Endodermal cell (in vitro differentiated cells): ENCODE results near the gene NFE2. TPM values are rescaled to one million over a fixed set of nuclear protein-coding genes. Genes with fewer than 3 reads are reported as not detected.

ENCODE experiments used
- DNase-seq: peaks from one replicate; pipeline ENCODE4 v3.0.0-alpha.2; 2017
- H3K27ac ChIP-seq: 2 replicates; pipeline ENCODE4 v1.5.1; 2013; ENCODE audit warnings: mild to moderate bottlenecking, low read depth, low read length, moderate library complexity
- H3K27me3 ChIP-seq: 2 replicates; pipeline ENCODE4 v1.6.1; 2013; ENCODE audit warnings: mild to moderate bottlenecking, low read length, moderate library complexity; ENCODE audit not compliant: insufficient read depth, control insufficient read depth, poor library complexity, severe bottlenecking
- H3K36me3 ChIP-seq: 2 replicates; pipeline ENCODE4 v1.7.0; 2013; ENCODE audit warnings: mild to moderate bottlenecking, low read length, moderate library complexity; ENCODE audit not compliant: control insufficient read depth, insufficient read depth
- H3K4me1 ChIP-seq: one replicate; pipeline ENCODE4 v1.7.0; 2013; ENCODE audit warnings: low read length; ENCODE audit not compliant: control insufficient read depth, insufficient read depth
- H3K4me3 ChIP-seq: 2 replicates; pipeline ENCODE4 v1.5.1; 2013; ENCODE audit warnings: mild to moderate bottlenecking, low read length, moderate library complexity
- H3K9ac ChIP-seq: 2 replicates; pipeline ENCODE4 v1.6.1; 2013; ENCODE audit warnings: mild to moderate bottlenecking, low read length, moderate library complexity; ENCODE audit not compliant: poor library complexity, severe bottlenecking; ENCODE audit errors: extremely low read depth
- H3K9me3 ChIP-seq: 2 replicates; pipeline ENCODE4 v1.6.1; 2013; ENCODE audit warnings: mild to moderate bottlenecking, low read length, moderate library complexity; ENCODE audit not compliant: control insufficient read depth
- H3K27ac Mint-ChIP-seq: 2 replicates; pipeline ENCODE4 v1.8.0; 2020; ENCODE audit warnings: mixed read lengths
- H3K27me3 Mint-ChIP-seq: 2 replicates; pipeline ENCODE4 v1.8.0; 2021; ENCODE audit warnings: mild to moderate bottlenecking, mixed read lengths; ENCODE audit not compliant: insufficient read depth
- H3K36me3 Mint-ChIP-seq: 2 replicates; pipeline ENCODE4 v1.8.0; 2020; ENCODE audit warnings: low read depth, mixed read lengths
- H3K4me1 Mint-ChIP-seq: 2 replicates; pipeline ENCODE4 v1.8.0; 2020; ENCODE audit warnings: mixed read lengths
- H3K4me3 Mint-ChIP-seq: 2 replicates; pipeline ENCODE4 v1.8.0; 2020; ENCODE audit warnings: mild to moderate bottlenecking, moderate library complexity, mixed read lengths
- H3K9me3 Mint-ChIP-seq: 2 replicates; pipeline ENCODE4 v1.8.0; 2020; ENCODE audit warnings: mild to moderate bottlenecking, mixed read lengths
- WGBS, 2 experiments: methylation state at CpG; one replicate each; pipeline versions ENCODE4 v1.1.5 to v1.1.7; 2013; ENCODE audit warnings: missing lambda C conversion rate in 2 of 2, mixed read lengths in 1 of 2; ENCODE audit not compliant: insufficient coverage in 1 of 2, insufficient read length in 1 of 2; 5-methylcytosine and 5-hydroxymethylcytosine counted together
- total RNA-seq, 2 donors: library from RNA; stranded (reverse); fragmentation: NEBNext Ultra II Directional in 1 of 2; extraction: Animal tissue kit (Norgen Biotek cat#: 25700) in 1 of 2; gene quantifications; 2 replicates in 1 of 2; 3 replicates in 1 of 2; pipeline ENCODE4 v1.2.1, GENCODE V29; 2021
- TF ChIP-seq, protein P1 (sequence below): fragments of 200-600 bp; sonication (generic); conservative IDR thresholded peaks from 2 replicates; pipeline ENCODE4 v1.5.0; 2021; ENCODE audit warnings: antibody characterized with exemption, mild to moderate bottlenecking

Gene NFE2
- total RNA-seq, 2 donors from 2014 or later: 2.7 TPM

DNA sequence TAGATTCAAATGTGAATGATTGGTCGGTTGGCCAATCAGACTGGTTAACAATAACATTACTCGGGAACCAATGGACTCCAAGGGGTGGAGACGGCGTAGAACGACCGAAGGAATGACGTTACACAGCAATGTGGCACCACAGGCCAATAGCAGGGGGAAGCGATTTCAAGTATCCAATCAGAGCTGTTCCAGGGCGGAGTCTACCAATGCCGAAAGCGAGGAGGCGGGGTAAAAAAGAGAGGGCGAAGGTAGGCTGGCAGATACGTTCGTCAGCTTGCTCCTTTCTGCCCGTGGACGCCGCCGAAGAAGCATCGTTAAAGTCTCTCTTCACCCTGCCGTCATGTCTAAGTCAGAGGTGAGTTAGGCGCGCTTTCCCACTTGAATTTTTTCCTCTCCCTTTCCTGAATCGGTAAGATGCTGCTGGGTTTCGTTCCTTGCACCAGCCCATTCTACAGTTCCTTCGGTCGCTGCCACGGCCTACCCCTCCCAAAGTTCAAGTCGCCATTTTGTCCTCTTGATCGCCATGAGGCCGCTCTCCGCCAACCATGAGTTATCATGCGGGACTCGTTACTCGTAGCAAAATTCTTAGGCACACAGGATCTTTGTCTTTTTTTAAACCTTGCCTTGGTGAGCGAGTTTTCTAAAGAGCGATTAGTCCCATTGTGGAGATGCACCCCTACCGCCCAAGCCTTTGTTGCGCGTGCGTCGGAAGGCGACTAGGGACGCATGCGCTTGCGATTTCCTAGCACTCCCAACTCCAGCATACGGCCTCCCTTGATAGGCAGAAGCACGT is 20.2 kb downstream of the NFE2 start, which contains the start of gene HNRNPA1:
Gene HNRNPA1 (plus strand): TSS at position 259 of the 793 bp plus-strand sequence. CDS start 82 bp downstream, at position 341.
- peaks cover 39% of the 10 kb centered on the region for H3K4me1 Mint-ChIP-seq
- H3K27ac Mint-ChIP-seq: no peak within 1 kb of the TSS
- H3K4me3 ChIP-seq: peak within 1 kb of the TSS; percentile 94
- 0% methylated on average over 42 to 48 of the region's 48 CpGs for WGBS, 2 experiments
- TF ChIP-seq, protein P1, sequence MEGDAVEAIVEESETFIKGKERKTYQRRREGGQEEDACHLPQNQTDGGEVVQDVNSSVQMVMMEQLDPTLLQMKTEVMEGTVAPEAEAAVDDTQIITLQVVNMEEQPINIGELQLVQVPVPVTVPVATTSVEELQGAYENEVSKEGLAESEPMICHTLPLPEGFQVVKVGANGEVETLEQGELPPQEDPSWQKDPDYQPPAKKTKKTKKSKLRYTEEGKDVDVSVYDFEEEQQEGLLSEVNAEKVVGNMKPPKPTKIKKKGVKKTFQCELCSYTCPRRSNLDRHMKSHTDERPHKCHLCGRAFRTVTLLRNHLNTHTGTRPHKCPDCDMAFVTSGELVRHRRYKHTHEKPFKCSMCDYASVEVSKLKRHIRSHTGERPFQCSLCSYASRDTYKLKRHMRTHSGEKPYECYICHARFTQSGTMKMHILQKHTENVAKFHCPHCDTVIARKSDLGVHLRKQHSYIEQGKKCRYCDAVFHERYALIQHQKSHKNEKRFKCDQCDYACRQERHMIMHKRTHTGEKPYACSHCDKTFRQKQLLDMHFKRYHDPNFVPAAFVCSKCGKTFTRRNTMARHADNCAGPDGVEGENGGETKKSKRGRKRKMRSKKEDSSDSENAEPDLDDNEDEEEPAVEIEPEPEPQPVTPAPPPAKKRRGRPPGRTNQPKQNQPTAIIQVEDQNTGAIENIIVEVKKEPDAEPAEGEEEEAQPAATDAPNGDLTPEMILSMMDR: no peak
- H3K9me3 Mint-ChIP-seq: no peaks in the 10 kb centered on the region
- H3K36me3 Mint-ChIP-seq: peaks cover 9% of the 10 kb centered on the region
- peak; percentile 99 for DNase-seq
- H3K9ac ChIP-seq: peak within 1 kb of the TSS; percentile 99
- no peaks in the 10 kb centered on the region for H3K9me3 ChIP-seq
- H3K27me3 Mint-ChIP-seq: no peaks in the 10 kb centered on the region
- H3K27ac ChIP-seq: peak within 1 kb of the TSS; percentile 92
- H3K4me1 ChIP-seq: peaks cover 5% of the 10 kb centered on the region
- H3K4me3 Mint-ChIP-seq: no peak within 1 kb of the TSS
- peaks cover 49% of the 10 kb centered on the region for H3K36me3 ChIP-seq
- no peaks in the 10 kb centered on the region for H3K27me3 ChIP-seq

DNA sequence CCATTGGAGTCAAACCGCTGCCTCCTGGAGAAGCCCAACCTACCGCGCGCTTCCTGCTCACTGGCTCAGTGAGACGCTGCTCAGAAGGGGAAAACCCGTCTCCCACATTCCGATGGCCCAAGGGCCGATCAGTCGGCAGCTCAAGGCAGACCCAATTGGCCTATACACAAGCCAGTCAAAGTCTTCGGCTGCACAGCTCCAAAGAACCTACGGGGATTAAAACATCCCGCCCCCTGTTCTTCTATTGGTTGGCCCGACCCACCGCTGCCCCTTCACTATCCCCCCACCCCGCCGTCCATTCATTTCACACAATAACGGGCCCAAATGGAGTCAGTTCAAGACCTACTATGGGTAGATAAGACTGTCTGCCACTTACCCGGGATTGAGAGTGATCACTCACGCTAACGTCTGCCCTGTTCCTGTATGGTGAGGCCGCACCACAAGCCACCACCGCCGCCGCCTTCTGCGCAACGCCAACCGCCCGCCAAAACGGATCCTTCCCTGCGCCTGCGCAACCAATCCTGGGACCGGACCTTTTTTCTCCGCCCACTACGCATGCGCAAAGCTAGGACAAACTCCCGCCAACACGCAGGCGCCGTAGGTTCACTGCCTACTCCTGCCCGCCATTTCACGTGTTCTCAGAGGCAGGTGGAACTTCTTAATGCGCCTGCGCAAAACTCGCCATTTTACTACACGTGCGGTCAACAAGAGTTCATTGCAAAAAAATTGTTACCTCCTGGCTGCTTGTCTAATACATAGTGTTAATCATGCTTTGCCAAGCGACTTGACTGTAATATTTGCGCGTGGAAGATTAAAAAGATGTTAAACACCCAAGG is 21.0 kb downstream of the NFE2 start, which contains the start of gene CBX5:
Gene CBX5 (minus strand): TSS at position 491 of the 836 bp plus-strand sequence. CDS start 22,472 bp downstream, outside the sequence.
- Histone ChIP-seq H3K27me3 (no peaks in the 10 kb centered on the region), H3K36me3 (peaks cover 41% of the 10 kb centered on the region), H3K9ac (peak within 1 kb of the TSS; percentile 99), H3K4me3 (peak within 1 kb of the TSS; percentile 94), H3K4me1 (peaks cover 5% of the 10 kb centered on the region), H3K27ac (peak within 1 kb of the TSS; percentile 92), H3K9me3 (no peaks in the 10 kb centered on the region)
- H3K4me3 Mint-ChIP-seq: no peak within 1 kb of the TSS
- TF ChIP-seq, protein P1: no peak
- no peaks in the 10 kb centered on the region for H3K9me3 Mint-ChIP-seq
- DNase-seq: peak; percentile 100
- WGBS, 2 experiments: 0% methylated on average over 36 to 49 of the region's 49 CpGs
- H3K4me1 Mint-ChIP-seq: peaks cover 36% of the 10 kb centered on the region
- H3K27me3 Mint-ChIP-seq: no peaks in the 10 kb centered on the region
- peaks cover 9% of the 10 kb centered on the region for H3K36me3 Mint-ChIP-seq
- no peak within 1 kb of the TSS for H3K27ac Mint-ChIP-seq

DNA sequence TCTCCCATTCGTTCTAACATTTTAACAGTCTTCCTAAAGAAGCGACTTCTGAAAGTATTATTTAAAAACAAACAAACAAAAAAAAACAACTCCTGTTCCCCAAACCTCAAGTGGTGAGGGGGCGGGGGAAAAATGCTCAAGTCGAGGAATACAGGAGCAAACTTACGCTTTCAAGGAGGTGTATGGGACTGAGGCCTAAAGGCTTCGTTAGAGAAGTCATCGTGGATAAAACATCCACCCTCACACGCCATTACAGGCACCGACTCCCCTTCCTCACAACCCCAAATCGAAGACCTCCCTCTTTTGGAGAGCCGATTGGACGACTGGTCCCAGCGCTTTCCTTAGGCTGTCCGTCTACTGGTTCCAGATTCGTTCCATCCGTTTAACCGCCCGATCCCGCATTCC is 21.6 kb downstream of the NFE2 start:
- no peaks in the 10 kb centered on the region for H3K9me3 ChIP-seq
- H3K36me3 Mint-ChIP-seq: peaks cover 11% of the 10 kb centered on the region
- H3K4me1 Mint-ChIP-seq: peaks cover 32% of the 10 kb centered on the region
- no peak overlapping the region for H3K27ac Mint-ChIP-seq
- no peaks in the 10 kb centered on the region for H3K27me3 ChIP-seq
- H3K9me3 Mint-ChIP-seq: no peaks in the 10 kb centered on the region
- peak overlapping the region; percentile 82 for H3K27ac ChIP-seq
- TF ChIP-seq, protein P1: no peak
- no peak for DNase-seq
- peak overlapping the region; percentile 99 for H3K9ac ChIP-seq
- H3K4me3 ChIP-seq: peak overlapping the region; percentile 94
- peaks cover 5% of the 10 kb centered on the region for H3K4me1 ChIP-seq
- WGBS, 2 experiments: 0% methylated on average over 10 to 19 of the region's 19 CpGs
- H3K36me3 ChIP-seq: peaks cover 35% of the 10 kb centered on the region
- H3K4me3 Mint-ChIP-seq: no peak overlapping the region
- H3K27me3 Mint-ChIP-seq: no peaks in the 10 kb centered on the region
